GM13976 (cell line): Measurements from ENCODE around the gene VAX1.
"Not testable (repeated sequence)": the region's sequence is repeated elsewhere in the genome, so short reads cannot be mapped to it uniquely, and the experiment has no call there.

ENCODE experiments used
- DNase-seq: peaks from one replicate; pipeline ENCODE4 v3.0.0; 2012; ENCODE audit warnings: low spot score
- CTCF ChIP-seq: IDR thresholded peaks from 2 replicates; pipeline ENCODE4 v1.5.1; 2012; ENCODE audit warnings: borderline replicate concordance, mild to moderate bottlenecking; ENCODE audit not compliant: insufficient read depth; ENCODE audit errors: extremely low read depth, missing control alignments, control extremely low read depth
- in situ Hi-C: fragments of 300-500 bp; cut with MboI; formaldehyde crosslinking; loops from one replicate; pipeline ENCODE4 v1.12.0; 2022; ENCODE audit warnings: low sequenced_read_pairs, mixed read lengths, inconsistent platforms; ENCODE audit not compliant: unreplicated experiment

The VAX1 gene

GRCh38 chr10:117131376-117132327 is 6.4 kb downstream of the VAX1 start:
- no peak for DNase-seq
- in situ Hi-C loops, result no loop called here
- no peak for TF ChIP-seq CTCF

- in situ Hi-C loops, result no loop called here
Observed at GRCh38 chr10:117130862-117131375, 7.2 kb downstream of the VAX1 start.

GRCh38 chr10:117130346-117130745 is 7.7 kb downstream of the VAX1 start:
- DNase-seq, result no peak

More at GRCh38 chr10:117130862-117131375, 7.2 kb downstream of the VAX1 start:
- TF ChIP-seq CTCF, result no peak
- DNase-seq, result no peak

GRCh38 chr10:117126645-117127044 is 11.4 kb downstream of the VAX1 start:
- in situ Hi-C loops, DNase-seq: not testable (repeated sequence)

More at GRCh38 chr10:117130346-117130745, 7.7 kb downstream of the VAX1 start:
- in situ Hi-C loops, result no loop called here
- no peak for TF ChIP-seq CTCF

- no peak for TF ChIP-seq CTCF
- in situ Hi-C loops, result no loop called here
Observed at GRCh38 chr10:117126034-117126433, 12.0 kb downstream of the VAX1 start.

GRCh38 chr10:117112220-117112619 is 25.9 kb downstream of the VAX1 start:
- no peak for TF ChIP-seq CTCF
- DNase-seq, result no peak
- in situ Hi-C loops, result no loop called here

More at GRCh38 chr10:117126034-117126433, 12.0 kb downstream of the VAX1 start:
- no peak for DNase-seq

GRCh38 chr10:117107238-117107637 is 30.8 kb downstream of the VAX1 start:
- DNase-seq, result no peak
- TF ChIP-seq CTCF, result no peak
- in situ Hi-C loops, result no loop called here
